T-helper 1 cell treated with Interleukin-12 subunit alpha and Interleukin-12 subunit beta and Interleukin-4 antibody, amounts not matched to agents 30 μg/mL and 1 μg/mL, for 36 hours (primary cell): ENCODE measurements around the gene ALS2.
"Not testable (repeated sequence)": the region's sequence is repeated elsewhere in the genome, so short reads cannot be mapped to it uniquely, and the experiment has no call there.

Source experiments
- H3K27ac Mint-ChIP-seq: one replicate; pipeline ENCODE4 v1.8.0; 2021; ENCODE audit warnings: mild to moderate bottlenecking, mixed read lengths
- H3K27me3 Mint-ChIP-seq: one replicate; pipeline ENCODE4 v1.8.0; 2021; ENCODE audit warnings: low read depth, mixed read lengths
- H3K36me3 Mint-ChIP-seq: one replicate; pipeline ENCODE4 v1.8.0; 2021; ENCODE audit warnings: low read depth, mixed read lengths
- H3K4me1 Mint-ChIP-seq: one replicate; pipeline ENCODE4 v1.8.0; 2021; ENCODE audit warnings: low read depth, mixed read lengths
- H3K4me3 Mint-ChIP-seq: one replicate; pipeline ENCODE4 v1.8.0; 2021; ENCODE audit warnings: mild to moderate bottlenecking, moderate library complexity, mixed read lengths
- H3K9me3 Mint-ChIP-seq: one replicate; pipeline ENCODE4 v1.8.0; 2021; ENCODE audit warnings: mixed read lengths

ALS2 gene

GRCh38 chr2:201780674-201781493 lies at the start of gene ALS2:
Gene ALS2, minus strand, starts transcription at chr2:201780933. Its CDS starts 12,048 bp downstream, at chr2:201768885.
- H3K4me1 Mint-ChIP-seq: peaks cover 24% of the 10 kb centered on the region
- H3K36me3 Mint-ChIP-seq: no peaks in the 10 kb centered on the region
- no peaks in the 10 kb centered on the region for H3K9me3 Mint-ChIP-seq
- H3K27ac Mint-ChIP-seq: peak within 1 kb of the TSS; percentile 98
- peaks cover 18% of the 10 kb centered on the region for H3K27me3 Mint-ChIP-seq
- H3K4me3 Mint-ChIP-seq: peak within 1 kb of the TSS; percentile 98

- Mint-ChIP-seq H3K9me3 (no peaks in the 10 kb centered on the region), H3K27ac (no peak overlapping the region), H3K27me3 (peaks cover 10% of the 10 kb centered on the region), H3K4me3 (no peak overlapping the region), H3K36me3 (no peaks in the 10 kb centered on the region), H3K4me1 (no peaks in the 10 kb centered on the region)
These were observed 47.5 kb upstream of the ALS2 start for GRCh38 chr2:201828220-201828619.

DNA sequence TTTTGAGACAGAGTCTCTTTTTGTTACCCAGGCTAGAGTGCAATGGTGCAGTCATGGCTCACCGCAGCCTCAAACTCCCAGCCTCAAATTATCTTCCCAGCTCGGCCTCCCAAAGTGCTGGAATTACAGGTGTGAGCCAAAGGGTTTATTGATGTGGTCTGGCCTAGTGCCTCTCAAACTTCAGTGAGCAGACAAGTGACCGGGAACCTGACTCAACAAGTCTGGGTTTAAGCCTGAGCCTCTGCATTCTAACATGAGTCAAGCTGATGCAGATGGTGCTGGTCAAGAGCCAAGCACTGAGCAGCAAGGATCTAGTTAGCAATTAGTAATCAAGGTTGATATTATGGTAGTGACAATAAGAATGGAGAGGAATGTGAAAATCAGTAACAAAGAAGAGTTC lies 46.9 kb upstream of the ALS2 start:
- Mint-ChIP-seq H3K36me3 (no peaks in the 10 kb centered on the region), H3K27me3 (peaks cover 10% of the 10 kb centered on the region), H3K27ac (no peak overlapping the region), H3K4me1 (no peaks in the 10 kb centered on the region), H3K9me3 (no peaks in the 10 kb centered on the region), H3K4me3 (no peak overlapping the region)

DNA sequence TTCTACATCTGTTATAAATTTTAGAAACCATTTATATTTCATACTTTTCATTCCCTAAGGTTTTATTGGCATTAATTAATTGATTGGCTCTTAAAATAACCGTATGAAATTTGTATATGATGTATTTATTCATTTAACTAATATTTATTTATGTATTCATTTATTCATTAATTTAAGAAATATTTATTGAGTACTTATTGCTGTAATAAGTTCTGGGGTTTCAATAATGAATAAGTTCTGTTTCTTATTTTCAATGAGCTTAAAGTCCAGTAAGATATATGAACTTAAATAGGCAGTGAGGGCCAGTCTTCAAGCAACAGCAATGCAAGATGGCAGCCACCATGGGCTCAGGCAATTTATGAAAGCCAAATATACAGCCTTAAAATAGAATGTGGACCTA lies 43.5 kb upstream of the ALS2 start:
- no peaks in the 10 kb centered on the region for H3K36me3 Mint-ChIP-seq
- peaks cover 10% of the 10 kb centered on the region for H3K27me3 Mint-ChIP-seq
- no peak overlapping the region for H3K4me3 Mint-ChIP-seq
- no peaks in the 10 kb centered on the region for H3K4me1 Mint-ChIP-seq
- no peaks in the 10 kb centered on the region for H3K9me3 Mint-ChIP-seq
- no peak overlapping the region for H3K27ac Mint-ChIP-seq

DNA sequence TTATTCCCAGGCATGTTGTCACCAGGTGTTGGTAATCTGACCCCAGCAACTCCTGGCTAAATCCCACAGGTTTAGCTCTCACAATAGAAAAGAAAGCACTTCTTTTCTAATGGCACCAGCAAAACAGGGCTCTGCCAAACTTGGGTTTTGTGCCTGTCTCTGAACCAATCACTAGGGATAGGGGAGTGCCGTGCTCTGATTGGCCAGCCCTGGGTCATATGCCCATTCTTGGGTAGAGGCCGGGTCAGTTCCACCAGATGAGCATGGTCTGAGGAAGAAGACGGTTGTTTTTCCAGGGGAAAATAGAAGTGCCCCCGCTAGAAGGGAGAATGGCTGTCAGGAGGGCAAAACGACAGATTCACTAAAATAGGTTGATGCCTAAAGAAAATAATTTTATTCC lies 40.3 kb upstream of the ALS2 start:
- H3K27ac Mint-ChIP-seq: no peak overlapping the region
- H3K4me1 Mint-ChIP-seq: no peaks in the 10 kb centered on the region
- no peaks in the 10 kb centered on the region for H3K36me3 Mint-ChIP-seq
- H3K27me3 Mint-ChIP-seq: peaks cover 17% of the 10 kb centered on the region
- no peaks in the 10 kb centered on the region for H3K9me3 Mint-ChIP-seq
- H3K4me3 Mint-ChIP-seq: no peak overlapping the region

- Mint-ChIP-seq H3K9me3 (no peaks in the 10 kb centered on the region), H3K4me3 (no peak overlapping the region), H3K27me3 (peaks cover 17% of the 10 kb centered on the region), H3K27ac (no peak overlapping the region), H3K36me3 (no peaks in the 10 kb centered on the region), H3K4me1 (no peaks in the 10 kb centered on the region)
These were observed 39.8 kb upstream of the ALS2 start for GRCh38 chr2:201820383-201821007.

DNA sequence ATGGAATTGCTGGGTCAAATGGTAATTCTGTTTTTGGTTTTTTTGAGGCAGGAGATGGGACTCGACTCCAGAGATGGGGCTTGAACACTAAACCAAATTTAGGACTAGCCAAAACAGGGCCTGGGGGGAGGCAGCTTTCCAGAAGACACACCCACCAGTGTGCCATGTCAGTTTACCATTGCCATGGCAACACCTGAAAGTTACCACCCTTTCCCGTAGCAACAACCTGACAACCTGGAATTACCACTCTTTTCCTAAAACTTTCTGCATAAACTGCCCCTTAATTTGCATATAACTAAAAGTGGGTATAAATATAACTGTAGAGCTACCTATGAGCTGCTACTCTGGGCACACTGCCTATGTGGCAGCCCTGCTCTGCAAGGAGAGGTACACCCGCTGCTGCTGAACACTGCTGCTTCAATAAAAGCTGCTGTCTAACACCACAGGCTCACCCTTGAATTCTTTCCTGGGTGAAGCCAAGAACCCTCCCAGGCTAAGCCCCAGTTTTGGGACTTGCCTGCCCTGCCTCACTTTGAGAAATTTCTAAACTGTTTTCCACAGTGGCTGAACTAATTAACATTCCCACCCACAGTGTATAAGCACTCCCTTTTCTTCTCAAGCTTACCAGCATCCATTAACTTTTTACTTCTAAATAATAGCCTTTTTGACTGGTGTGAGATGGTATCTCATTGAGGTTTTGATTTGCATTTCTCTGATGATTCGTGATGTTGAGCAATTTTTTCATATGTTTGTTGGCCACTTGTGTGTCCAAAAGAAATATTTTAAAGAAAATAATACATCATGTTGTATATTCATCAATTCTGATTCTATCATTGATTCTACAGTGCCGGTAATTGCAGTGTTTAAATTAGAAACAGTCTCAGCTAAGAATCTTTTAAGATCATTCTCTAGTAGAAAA lies 36.2 kb upstream of the ALS2 start:
- Mint-ChIP-seq H3K4me1 (no peaks in the 10 kb centered on the region), H3K4me3 (no peak overlapping the region), H3K9me3 (no peaks in the 10 kb centered on the region), H3K27ac (no peak overlapping the region), H3K36me3 (no peaks in the 10 kb centered on the region), H3K27me3 (peaks cover 24% of the 10 kb centered on the region)

- Mint-ChIP-seq H3K36me3 (no peaks in the 10 kb centered on the region), H3K27ac (no peak overlapping the region), H3K4me1 (no peaks in the 10 kb centered on the region), H3K4me3 (no peak overlapping the region), H3K27me3 (peaks cover 25% of the 10 kb centered on the region), H3K9me3 (no peaks in the 10 kb centered on the region)
These were observed 33.4 kb upstream of the ALS2 start for GRCh38 chr2:201813996-201814760.

DNA sequence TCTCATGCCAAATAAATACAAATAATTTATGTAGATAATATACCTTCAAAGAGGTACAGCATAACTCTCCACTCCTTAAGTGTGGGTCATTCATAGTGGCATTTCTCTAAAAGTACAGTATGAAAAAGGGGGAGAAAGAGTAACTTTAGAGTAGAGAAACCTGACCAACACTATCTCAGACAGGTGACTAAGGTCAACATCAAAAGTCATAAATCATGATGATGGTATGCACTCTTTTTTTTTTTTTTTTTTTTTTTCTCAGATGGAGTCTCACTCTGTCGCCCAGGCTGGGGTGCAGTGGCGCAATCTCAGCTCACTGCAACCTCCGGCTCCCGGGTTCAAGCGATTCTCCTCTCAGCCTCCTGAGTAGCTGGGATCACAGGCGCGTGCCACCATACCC lies 29.9 kb upstream of the ALS2 start:
- not testable (repeated sequence) for H3K4me3 Mint-ChIP-seq, H3K27ac Mint-ChIP-seq

DNA sequence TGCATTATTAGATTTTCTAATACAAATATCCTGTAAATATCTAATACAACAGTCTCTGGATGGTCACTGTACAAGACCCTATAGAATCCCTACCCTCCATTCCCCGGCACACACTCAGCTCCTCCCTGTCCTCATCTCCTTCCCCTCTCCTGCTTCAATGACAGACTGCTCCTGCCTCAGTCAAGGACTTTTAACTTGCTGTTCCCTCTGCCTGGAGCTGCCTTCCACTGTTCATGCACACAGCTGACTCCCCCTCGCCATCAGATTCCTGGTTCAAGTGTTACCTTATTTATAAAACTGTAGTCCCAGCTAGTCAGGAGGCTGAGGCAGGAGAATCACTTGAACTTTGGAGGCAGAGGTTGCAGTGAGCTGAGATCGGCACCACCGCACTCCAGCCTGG lies 28.9 kb upstream of the ALS2 start:
- no peak overlapping the region for H3K4me3 Mint-ChIP-seq
- no peaks in the 10 kb centered on the region for H3K4me1 Mint-ChIP-seq
- H3K9me3 Mint-ChIP-seq: no peaks in the 10 kb centered on the region
- H3K36me3 Mint-ChIP-seq: no peaks in the 10 kb centered on the region
- peaks cover 35% of the 10 kb centered on the region for H3K27me3 Mint-ChIP-seq
- H3K27ac Mint-ChIP-seq: no peak overlapping the region

More for the DNA sequence above, 29.9 kb upstream of the ALS2 start:
- not testable (repeated sequence) for H3K36me3 Mint-ChIP-seq, H3K9me3 Mint-ChIP-seq, H3K4me1 Mint-ChIP-seq
- peaks cover 35% of the 10 kb centered on the region for H3K27me3 Mint-ChIP-seq

- Mint-ChIP-seq H3K36me3 (no peaks in the 10 kb centered on the region), H3K4me1 (no peaks in the 10 kb centered on the region), H3K4me3 (no peak overlapping the region), H3K27me3 (peaks cover 29% of the 10 kb centered on the region), H3K27ac (no peak overlapping the region), H3K9me3 (no peaks in the 10 kb centered on the region)
These were observed 27.3 kb upstream of the ALS2 start for GRCh38 chr2:201808027-201808426.

DNA sequence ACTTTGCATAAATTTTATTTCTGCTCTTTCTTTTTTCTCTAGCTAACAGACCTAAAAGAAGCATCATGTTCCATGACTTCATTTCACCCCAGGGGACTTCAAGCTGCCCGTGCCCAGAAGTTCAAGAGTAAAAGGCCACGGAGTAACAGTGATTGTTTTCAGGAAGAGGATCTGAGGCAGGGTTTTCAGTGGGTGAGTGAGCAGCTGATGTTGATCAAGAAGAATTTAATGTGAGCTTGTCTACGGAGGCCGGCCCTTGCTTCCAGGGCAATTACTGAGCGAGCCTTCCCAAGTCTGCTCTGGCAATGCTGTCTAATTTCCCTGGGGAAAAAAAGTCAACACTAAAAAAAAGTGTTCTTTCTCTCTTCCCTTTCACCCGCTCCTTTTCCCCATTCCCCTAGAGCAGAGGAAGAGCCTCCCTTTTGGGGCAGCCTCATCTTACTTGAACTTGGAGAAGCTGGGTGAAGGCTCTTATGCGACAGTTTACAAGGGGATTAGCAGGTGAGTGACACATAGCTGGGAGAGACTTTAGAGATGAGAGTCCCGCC lies 26.8 kb upstream of the ALS2 start:
- Mint-ChIP-seq H3K4me1 (no peaks in the 10 kb centered on the region), H3K4me3 (no peak overlapping the region), H3K9me3 (no peaks in the 10 kb centered on the region), H3K27me3 (peaks cover 31% of the 10 kb centered on the region), H3K27ac (no peak overlapping the region), H3K36me3 (no peaks in the 10 kb centered on the region)

DNA sequence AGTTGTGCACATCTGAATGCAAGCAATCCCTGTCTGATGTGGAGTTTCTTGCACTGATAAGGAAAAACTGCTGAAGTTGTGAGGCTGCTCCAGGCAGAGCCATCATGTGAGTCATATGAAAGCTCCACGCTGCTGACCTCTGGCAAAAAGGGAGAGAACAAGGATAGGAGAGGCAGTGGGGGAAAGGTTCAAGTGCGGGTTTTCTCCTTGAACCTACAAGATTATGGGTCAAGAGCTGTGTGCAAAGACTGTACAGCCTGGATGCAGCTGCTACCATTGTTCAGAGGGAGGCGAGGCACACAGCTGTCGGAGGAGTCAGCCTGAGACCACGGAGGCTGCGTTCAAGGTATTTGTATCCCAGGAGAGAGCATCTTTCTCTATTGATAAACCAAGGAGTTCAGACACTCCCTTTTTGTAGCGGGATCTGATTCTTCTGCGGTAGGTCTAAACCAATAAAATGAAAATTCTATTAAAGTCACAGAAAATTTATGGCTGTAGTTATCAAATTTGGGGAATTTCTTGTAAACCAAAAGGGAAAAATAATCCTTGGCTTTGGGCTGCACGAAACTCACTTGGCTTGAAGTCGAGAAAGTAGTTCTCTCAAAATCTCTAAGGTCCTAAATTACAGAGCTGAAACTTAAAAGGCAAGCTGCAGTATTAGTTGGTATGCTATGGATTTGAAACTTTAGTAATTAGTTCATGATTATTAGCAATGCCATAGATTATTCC lies 25.9 kb upstream of the ALS2 start, which contains the start of gene CDK15:
Gene CDK15, plus strand, starts transcription at position 96 of the 729 bp plus-strand sequence. Its CDS starts 128 bp downstream, at position 224.
- no peak within 1 kb of the TSS for H3K27ac Mint-ChIP-seq
- H3K4me1 Mint-ChIP-seq: no peaks in the 10 kb centered on the region
- H3K36me3 Mint-ChIP-seq: no peaks in the 10 kb centered on the region
- peaks cover 37% of the 10 kb centered on the region for H3K27me3 Mint-ChIP-seq
- H3K4me3 Mint-ChIP-seq: no peak within 1 kb of the TSS
- H3K9me3 Mint-ChIP-seq: no peaks in the 10 kb centered on the region
